HL-60 (cell line): ENCODE data around the gene PIH1D1.

Experiments
- DNase-seq, 2 experiments: peaks; one replicate each; pipeline ENCODE4 v3.0.0-alpha.2; 2010 to 2020; ENCODE audit warnings: low read depth in 1 of 2, low spot score in 1 of 2
- H3K27ac ChIP-seq: fragments of 250-450 bp; sonication (Bioruptor Pico); replicated peaks from 2 replicates; pipeline ENCODE4 v1.5.1; 2020; ENCODE audit warnings: mild to moderate bottlenecking, moderate library complexity
- H3K27me3 ChIP-seq: fragments of 250-450 bp; sonication (Bioruptor Pico); 2 replicates; pipeline ENCODE4 v1.5.1; 2021; ENCODE audit warnings: mild to moderate bottlenecking, moderate library complexity; ENCODE audit not compliant: insufficient read depth, poor library complexity, severe bottlenecking
- H3K4me3 ChIP-seq: replicated peaks from 2 replicates; pipeline ENCODE4 v1.5.1; 2011; ENCODE audit warnings: mild to moderate bottlenecking, control low read depth, low read length; ENCODE audit not compliant: insufficient read depth
- CTCF ChIP-seq: IDR thresholded peaks from one replicate; pipeline ENCODE4 v1.5.1; 2011; ENCODE audit warnings: low read length, control low read depth, inconsistent platforms; ENCODE audit not compliant: insufficient read depth
- GABPA ChIP-seq: IDR thresholded peaks from 2 replicates; pipeline ENCODE4 v1.6.1; 2012; ENCODE audit warnings: low read depth
- POLR2AphosphoS5 ChIP-seq: IDR thresholded peaks from 2 replicates; pipeline ENCODE4 v1.6.1; 2012; ENCODE audit warnings: low read depth
- REST ChIP-seq: IDR thresholded peaks from 2 replicates; pipeline ENCODE4 v1.6.1; 2012; ENCODE audit warnings: low read depth; ENCODE audit not compliant: insufficient replicate concordance
- SPI1 ChIP-seq: IDR thresholded peaks from 2 replicates; pipeline ENCODE4 v1.6.1; 2012; ENCODE audit warnings: low read depth, mild to moderate bottlenecking, borderline replicate concordance

The PIH1D1 gene

GRCh38 chr19:49421878-49422202 lies 29.8 kb downstream of the PIH1D1 start:
- peaks cover 65% of the 10 kb centered on the region for H3K27me3 ChIP-seq
- H3K27ac ChIP-seq: no peak overlapping the region
- DNase-seq: no peak
- no peak overlapping the region for H3K4me3 ChIP-seq
- no peak for TF ChIP-seq SPI1
- no peak for TF ChIP-seq CTCF
- no peak for TF ChIP-seq GABPA
- TF ChIP-seq REST: no peak
- TF ChIP-seq POLR2AphosphoS5: no peak

GRCh38 chr19:49421039-49421877 lies 30.4 kb downstream of the PIH1D1 start:
- no peak overlapping the region for H3K27ac ChIP-seq
- H3K27me3 ChIP-seq: peaks cover 59% of the 10 kb centered on the region
- H3K4me3 ChIP-seq: no peak overlapping the region
- DNase-seq: peak in 1 of 2 experiments; percentile 52
- TF ChIP-seq GABPA (no peak), POLR2AphosphoS5 (no peak), CTCF (no peak), SPI1 (no peak), REST (no peak)

- no peak for TF ChIP-seq REST
- TF ChIP-seq SPI1: no peak
- no peak for TF ChIP-seq CTCF
- no peak for TF ChIP-seq POLR2AphosphoS5
- no peak for TF ChIP-seq GABPA
- Histone ChIP-seq H3K4me3 (no peak overlapping the region), H3K27me3 (peaks cover 48% of the 10 kb centered on the region), H3K27ac (no peak overlapping the region)
- no peak for DNase-seq
These were observed 31.4 kb downstream of the PIH1D1 start for GRCh38 chr19:49420227-49420626.
